CD14-positive monocyte (primary cell): Measurements from ENCODE around the gene CTAGE4. TPM values are rescaled to one million over a fixed set of nuclear protein-coding genes. Genes with fewer than 3 reads are reported as not detected.

ENCODE experiments used
- DNase-seq, 3 donors: peaks; one replicate each; pipeline ENCODE4 v3.0.0-alpha.2; 2011 to 2022
- H2AFZ ChIP-seq: 2 replicates; pipeline ENCODE4 v1.6.0; 2012; ENCODE audit warnings: mild to moderate bottlenecking, low read depth, low read length, inconsistent platforms; ENCODE audit not compliant: insufficient read depth, poor library complexity, severe bottlenecking
- H3K27ac ChIP-seq, 2 donors: 1 replicate in 1 of 2; 2 replicates in 1 of 2; pipeline ENCODE4 v1.5.1; 2012 to 2013; ENCODE audit warnings: low read length in 2 of 2, control low read depth in 1 of 2, inconsistent platforms in 1 of 2, low read depth in 1 of 2, mild to moderate bottlenecking in 1 of 2
- H3K27me3 ChIP-seq, 2 donors: one replicate each; pipeline versions ENCODE4 v1.6.0 to v1.6.1; 2011 to 2013; ENCODE audit warnings: low read length in 2 of 2; ENCODE audit not compliant: control insufficient read depth in 2 of 2, insufficient read depth in 2 of 2
- H3K36me3 ChIP-seq, 2 donors: replicated peaks in 1 of 2; 1 replicate in 1 of 2; 2 replicates in 1 of 2; pipeline versions ENCODE4 v1.5.1 to v1.6.1; 2012 to 2013; ENCODE audit warnings: low read length in 2 of 2, control low read depth in 1 of 2, inconsistent platforms in 1 of 2, mild to moderate bottlenecking in 1 of 2; ENCODE audit not compliant: insufficient read depth in 2 of 2, control insufficient read depth in 1 of 2
- H3K4me1 ChIP-seq, 2 donors: 1 replicate in 1 of 2; 2 replicates in 1 of 2; pipeline versions ENCODE4 v1.5.1 to v1.6.1; 2012 to 2013; ENCODE audit warnings: low read length in 2 of 2, control low read depth in 1 of 2, inconsistent platforms in 1 of 2, mild to moderate bottlenecking in 1 of 2, moderate library complexity in 1 of 2; ENCODE audit not compliant: insufficient read depth in 2 of 2, control insufficient read depth in 1 of 2
- H3K4me2 ChIP-seq: replicated peaks from 2 replicates; pipeline ENCODE3; 2012; ENCODE audit warnings: low read length, moderate library complexity, mild to moderate bottlenecking; ENCODE audit not compliant: poor library complexity, severe bottlenecking; ENCODE audit errors: extremely low read depth
- H3K4me3 ChIP-seq, 3 experiments: fragments of 200-600 bp in 1 of 3; sonication (generic) in 1 of 3; replicated peaks in 1 of 3; 1 replicate in 2 of 3; 2 replicates in 1 of 3; pipeline ENCODE4 v1.5.1; 2011 to 2013; ENCODE audit warnings: low read length in 3 of 3, mild to moderate bottlenecking in 3 of 3, control low read depth in 2 of 3, low read depth in 2 of 3, inconsistent platforms in 1 of 3, moderate library complexity in 1 of 3
- H3K79me2 ChIP-seq: 2 replicates; pipeline ENCODE4 v1.6.0; 2012; ENCODE audit warnings: mild to moderate bottlenecking, control low read depth, inconsistent platforms, low read length, moderate library complexity; ENCODE audit not compliant: insufficient read depth
- H3K9ac ChIP-seq: 2 replicates; pipeline ENCODE4 v1.6.0; 2017; ENCODE audit warnings: low read length, mild to moderate bottlenecking; ENCODE audit not compliant: insufficient read depth, poor library complexity, severe bottlenecking
- H3K9me3 ChIP-seq, 2 donors: replicated peaks in 1 of 2; 1 replicate in 1 of 2; 2 replicates in 1 of 2; pipeline versions ENCODE4 v1.5.1 to v1.6.1; 2012 to 2013; ENCODE audit warnings: low read length in 2 of 2, control low read depth in 1 of 2; ENCODE audit not compliant: control insufficient read depth in 1 of 2, insufficient read depth in 1 of 2
- H4K20me1 ChIP-seq: 2 replicates; pipeline ENCODE4 v1.6.0; 2012; ENCODE audit warnings: mild to moderate bottlenecking, low read length, control low read depth, moderate library complexity; ENCODE audit not compliant: insufficient read depth
- H3K27ac Mint-ChIP-seq, 7 donors: one replicate each; pipeline ENCODE4 v1.8.0; 2020; ENCODE audit warnings: mild to moderate bottlenecking in 7 of 7, mixed read lengths in 7 of 7, moderate library complexity in 6 of 7, inconsistent platforms in 2 of 7
- H3K27me3 Mint-ChIP-seq, 3 donors: one replicate each; pipeline ENCODE4 v1.8.0; 2021 to 2022; ENCODE audit warnings: low read depth in 3 of 3, mild to moderate bottlenecking in 3 of 3, mixed read lengths in 3 of 3, moderate library complexity in 3 of 3, inconsistent platforms in 1 of 3
- H3K36me3 Mint-ChIP-seq, 2 donors: one replicate each; pipeline ENCODE4 v1.8.0; 2020; ENCODE audit warnings: mixed read lengths in 2 of 2, inconsistent platforms in 1 of 2, mild to moderate bottlenecking in 1 of 2
- H3K4me1 Mint-ChIP-seq: one replicate; pipeline ENCODE4 v1.8.0; 2020; ENCODE audit warnings: mild to moderate bottlenecking, mixed read lengths
- H3K4me3 Mint-ChIP-seq, 2 donors: one replicate each; pipeline ENCODE4 v1.8.0; 2020; ENCODE audit warnings: mild to moderate bottlenecking in 2 of 2, mixed read lengths in 2 of 2, moderate library complexity in 1 of 2
- H3K9me3 Mint-ChIP-seq, 7 donors: one replicate each; pipeline ENCODE4 v1.8.0; 2020 to 2022; ENCODE audit warnings: mixed read lengths in 7 of 7, mild to moderate bottlenecking in 6 of 7, moderate library complexity in 6 of 7, inconsistent platforms in 2 of 7
- CTCF ChIP-seq: fragments of 200-600 bp; IDR thresholded peaks from one replicate; pipeline ENCODE4 v1.8.0; 2022; ENCODE audit warnings: antibody characterized with exemption, mild to moderate bottlenecking
- WGBS: methylation state at CpG from one replicate; pipeline ENCODE4 v1.1.5; 2013; ENCODE audit warnings: missing lambda C conversion rate; ENCODE audit not compliant: insufficient coverage; 5-methylcytosine and 5-hydroxymethylcytosine counted together
- intact Hi-C, 2 donors: fragments of 100-400 bp; cut with micrococcal nuclease; formaldehyde crosslinking; loops; one replicate each; pipeline versions ENCODE4 v1.15.0 to v1.15.1; 2023
- polyA plus RNA-seq, 3 donors: library from polyadenylated mRNA; depleted of rRNA in 1 of 3; unstranded in 2 of 3; stranded (reverse) in 1 of 3; fragments of 300-500 nt in 2 of 3; fragments of >200 nt in 1 of 3; fragmentation: Illumina TruSeq in 2 of 3; gene quantifications; 1 replicate in 2 of 3; 2 replicates in 1 of 3; pipeline ENCODE4 v1.2.3, GENCODE V29; 2012 to 2021

Gene CTAGE4
- polyA plus RNA-seq, 3 donors = not detected

- Histone ChIP-seq H3K4me2 (no peak overlapping the region), H3K4me3 (no peak overlapping the region), H3K27ac (no peak overlapping the region), H4K20me1 (no peaks in the 10 kb centered on the region), H3K27me3 (no peaks in the 10 kb centered on the region), H3K36me3 (no peaks in the 10 kb centered on the region), H3K79me2 (no peaks in the 10 kb centered on the region), H3K4me1 (no peaks in the 10 kb centered on the region), H3K9ac (no peak overlapping the region), H2AFZ (no peak overlapping the region), H3K9me3 (peaks cover 13 to 21% of the 10 kb centered on the region in 2 donors)
- Mint-ChIP-seq H3K4me3 (no peak overlapping the region), H3K9me3 (peaks cover 14 to 29% (median 19%) of the 10 kb centered on the region in 7 donors), H3K4me1 (no peaks in the 10 kb centered on the region), H3K27me3 (no peaks in the 10 kb centered on the region), H3K36me3 (no peaks in the 10 kb centered on the region), H3K27ac (no peak overlapping the region)
- intact Hi-C loops = no loop called here
- no peak for TF ChIP-seq CTCF
- no peak for DNase-seq
- no CpG with 5 or more reads among the region's 3 CpGs for WGBS
These were observed 38.8 kb upstream of the CTAGE4 start for GRCh38 chr7:144144426-144144825.

GRCh38 chr7:144148224-144148827, 34.9 kb upstream of the CTAGE4 start:
- H3K79me2 ChIP-seq = no peaks in the 10 kb centered on the region
- no peak overlapping the region for H2AFZ ChIP-seq
- H3K9me3 ChIP-seq = peaks cover 13 to 27% of the 10 kb centered on the region in 2 donors
- peaks cover 0 to 1% (median 0%) of the 10 kb centered on the region in 3 donors for H3K27me3 Mint-ChIP-seq
- no peak overlapping the region for H3K27ac Mint-ChIP-seq
- WGBS = no CpG with 5 or more reads among the region's 2 CpGs
- no peak overlapping the region for H3K27ac ChIP-seq
- peaks cover 14 to 39% (median 20%) of the 10 kb centered on the region in 7 donors for H3K9me3 Mint-ChIP-seq
- H3K4me3 ChIP-seq = no peak overlapping the region
- TF ChIP-seq CTCF = no peak
- DNase-seq = no peak
- H3K4me2 ChIP-seq = no peak overlapping the region
- H4K20me1 ChIP-seq = no peaks in the 10 kb centered on the region
- no peak overlapping the region for H3K4me3 Mint-ChIP-seq
- intact Hi-C loops = no loop called here
- H3K4me1 ChIP-seq = no peaks in the 10 kb centered on the region
- H3K9ac ChIP-seq = no peak overlapping the region
- H3K27me3 ChIP-seq = no peaks in the 10 kb centered on the region
- H3K36me3 Mint-ChIP-seq = no peaks in the 10 kb centered on the region
- H3K36me3 ChIP-seq = no peaks in the 10 kb centered on the region
- H3K4me1 Mint-ChIP-seq = no peaks in the 10 kb centered on the region
